M059J (cell line): ENCODE measurements around the gene PTPRH. TPM values are rescaled to one million over a fixed set of nuclear protein-coding genes. Genes with fewer than 3 reads are reported as not detected.
"Not testable (repeated sequence)": the region's sequence is repeated elsewhere in the genome, so short reads cannot be mapped to it uniquely, and the experiment has no call there.

Source experiments
- DNase-seq: peaks from one replicate; pipeline ENCODE4 v3.0.0-alpha.2; 2012; ENCODE audit warnings: low read depth
- total RNA-seq: library from RNA; depleted of rRNA; stranded (reverse); fragments of >200 nt; shearing (Covaris generic); gene quantifications from 2 replicates; pipeline ENCODE4 v1.2.3, GENCODE V29; 2014

The PTPRH gene
- total RNA-seq, 1 experiment from 2014 or later: 1.5 TPM

DNA sequence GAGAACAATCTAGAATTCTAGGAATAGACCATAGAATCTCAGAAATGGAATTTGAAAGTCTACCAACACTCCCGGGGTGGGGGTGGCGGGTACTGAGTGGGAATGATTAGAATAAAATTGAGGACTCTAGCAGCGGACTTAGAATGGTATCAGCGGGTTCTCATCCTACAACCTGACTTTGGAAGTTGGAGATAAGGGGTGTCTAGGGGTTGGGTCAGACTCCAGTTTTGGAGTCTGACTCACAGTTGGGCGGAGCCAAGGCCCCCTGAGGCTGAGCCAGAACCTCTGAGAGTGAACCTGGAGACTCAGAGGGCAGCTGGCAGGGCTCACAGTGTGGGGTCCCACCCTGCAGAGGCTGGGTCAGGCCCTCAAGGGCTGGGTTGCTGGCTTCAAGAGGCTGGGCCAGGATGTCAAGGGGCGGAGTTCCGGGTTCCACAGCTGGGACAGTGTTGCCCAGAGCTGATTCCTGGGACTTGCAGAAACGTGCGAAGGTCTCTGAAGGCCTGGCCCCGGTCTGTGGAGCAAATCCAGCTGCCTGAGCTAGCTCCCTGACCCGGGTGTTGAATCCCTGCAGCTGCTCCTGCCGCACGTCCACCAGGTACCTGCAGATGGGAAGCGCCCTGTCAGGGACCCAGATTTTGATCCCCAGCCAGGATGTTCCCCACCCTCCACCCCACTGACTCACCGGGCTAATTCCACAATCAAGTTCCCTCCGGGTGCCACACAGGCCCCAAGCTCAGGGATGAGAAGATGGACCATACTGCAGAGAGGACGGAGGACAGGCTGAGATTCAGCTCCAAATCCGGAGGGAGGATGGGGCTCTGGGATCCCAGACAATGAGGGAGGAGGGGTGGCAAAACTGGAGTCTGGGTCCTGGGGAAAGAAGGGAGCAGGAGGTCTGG lies 50.2 kb downstream of the PTPRH start:
- peak; percentile 63 for DNase-seq

DNA sequence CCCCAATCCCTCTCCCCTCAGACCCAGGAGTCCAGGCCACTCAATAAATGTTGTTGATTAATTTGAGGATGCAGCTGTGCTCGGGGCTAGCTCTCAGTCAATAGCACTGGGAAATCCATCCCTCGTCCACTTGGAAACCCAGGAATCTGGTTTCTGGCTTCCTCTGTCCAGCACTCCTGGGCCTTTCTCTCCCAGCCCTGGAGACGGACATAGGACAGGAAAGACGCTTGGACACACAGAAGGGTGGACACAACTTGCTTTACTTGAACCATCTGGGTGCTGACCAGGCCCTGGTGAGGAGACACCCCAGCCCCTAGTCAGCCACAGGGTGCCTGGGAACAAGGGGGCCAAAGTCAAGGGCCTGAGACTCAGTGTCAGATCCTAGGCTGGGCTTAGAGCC lies 50.9 kb downstream of the PTPRH start:
- DNase-seq: no peak

DNA sequence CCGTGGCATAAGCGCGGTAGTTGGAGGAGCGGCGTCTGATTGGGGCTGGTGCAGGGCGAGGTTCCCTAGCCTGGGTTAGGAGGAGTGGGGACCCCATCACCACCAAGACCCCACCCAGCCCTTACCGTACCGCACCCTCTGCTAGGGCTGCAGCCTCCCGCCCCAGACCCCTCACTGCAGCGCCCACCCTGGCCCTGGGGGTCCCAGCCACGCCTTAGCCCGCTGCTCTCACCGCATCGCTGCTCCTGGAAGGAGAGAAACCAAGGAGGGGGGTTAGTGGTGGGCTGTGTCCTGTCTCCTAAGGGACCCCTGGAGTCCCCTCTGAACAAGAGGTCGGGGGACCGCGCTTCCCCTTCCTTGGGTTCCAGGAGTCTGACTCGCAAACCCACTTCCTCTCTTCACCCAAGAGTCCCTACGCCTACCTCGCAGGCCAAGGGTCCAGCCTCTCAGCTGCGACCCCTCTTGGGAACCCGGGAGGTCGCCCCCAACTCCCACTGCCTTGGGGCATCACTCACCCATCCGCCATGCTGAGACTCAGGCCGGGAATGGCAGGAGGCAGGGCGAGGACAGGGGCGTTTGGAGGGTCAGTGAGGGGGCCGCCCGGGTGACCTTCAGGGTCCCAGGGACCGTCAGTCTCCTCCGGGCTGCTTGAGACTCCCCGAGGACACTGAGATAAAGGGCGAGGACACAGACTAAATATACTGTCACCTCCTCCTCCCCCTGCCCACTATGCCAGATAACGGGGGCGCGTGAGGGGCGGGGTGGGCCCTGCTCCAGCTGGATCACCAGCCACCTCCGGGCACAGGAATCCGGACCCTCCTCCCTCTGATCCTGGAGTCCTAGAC lies 52.0 kb downstream of the PTPRH start, which contains the start of gene TNNI3:
TNNI3 (minus strand) TSS at position 669 of the 845 bp plus-strand sequence; CDS start at position 526, 143 bp downstream.
- no peak for DNase-seq

DNA sequence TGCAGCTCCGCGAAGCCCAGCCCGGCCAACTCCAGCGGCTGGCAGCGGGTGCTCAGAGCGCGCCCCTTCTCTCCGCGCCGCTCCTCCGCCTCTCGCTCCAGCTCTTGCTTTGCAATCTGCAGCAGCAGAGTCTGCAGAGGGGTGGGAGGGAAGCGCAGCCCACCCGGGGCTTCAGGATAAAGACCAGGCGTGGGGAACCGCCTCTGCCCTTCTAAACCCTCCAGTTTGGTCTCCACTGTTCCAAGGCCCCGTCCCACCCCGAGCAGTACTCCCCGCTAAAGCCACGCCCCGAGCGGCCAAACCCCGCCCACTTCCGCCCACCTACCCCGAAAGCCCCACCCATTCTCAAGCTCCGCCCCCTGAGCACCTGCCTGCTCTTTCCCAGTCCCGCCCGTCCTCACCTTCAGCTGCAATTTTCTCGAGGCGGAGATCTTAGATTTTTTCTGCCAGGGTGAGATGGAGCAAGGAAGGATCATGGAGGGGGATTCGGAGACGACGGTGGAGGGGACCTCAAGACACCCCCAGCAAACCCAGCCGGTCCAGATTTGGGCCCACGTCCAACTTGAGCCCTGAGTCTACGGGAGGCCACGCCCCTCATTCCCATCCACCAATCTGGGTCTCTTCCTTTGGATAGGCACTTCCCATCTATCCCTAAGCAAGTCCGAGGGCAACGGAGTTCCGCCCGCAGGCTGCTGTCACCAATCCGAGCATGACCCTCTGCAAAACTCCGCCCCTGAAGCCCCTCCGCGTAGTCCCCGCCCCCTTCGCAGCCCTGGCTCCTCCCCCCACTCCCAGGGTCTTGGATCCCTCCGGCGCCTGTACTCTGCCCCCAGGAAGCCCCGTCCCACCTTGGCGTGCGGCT lies 52.9 kb downstream of the PTPRH start:
- peak; percentile 46 for DNase-seq

DNA sequence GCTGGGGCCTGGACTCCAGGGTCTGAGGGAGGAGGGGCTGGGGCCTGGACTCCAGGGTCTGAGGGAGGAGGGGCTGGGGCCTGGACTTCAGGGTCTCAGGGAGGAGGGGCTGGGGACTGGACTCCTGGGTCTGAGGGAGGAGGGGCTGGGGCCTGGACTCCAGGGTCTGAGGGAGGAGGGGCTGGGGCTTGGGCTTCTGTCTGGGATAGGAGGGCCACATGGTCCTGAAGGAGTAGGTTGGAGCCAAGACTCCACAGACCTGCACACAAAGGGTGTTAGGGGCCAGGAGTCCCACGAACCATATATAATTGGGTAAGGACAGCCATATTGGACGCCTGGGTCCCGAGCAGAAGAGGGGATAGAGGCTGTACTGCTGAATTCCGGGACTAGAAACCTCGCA lies 53.5 kb downstream of the PTPRH start:
- not testable (repeated sequence) for DNase-seq

DNA sequence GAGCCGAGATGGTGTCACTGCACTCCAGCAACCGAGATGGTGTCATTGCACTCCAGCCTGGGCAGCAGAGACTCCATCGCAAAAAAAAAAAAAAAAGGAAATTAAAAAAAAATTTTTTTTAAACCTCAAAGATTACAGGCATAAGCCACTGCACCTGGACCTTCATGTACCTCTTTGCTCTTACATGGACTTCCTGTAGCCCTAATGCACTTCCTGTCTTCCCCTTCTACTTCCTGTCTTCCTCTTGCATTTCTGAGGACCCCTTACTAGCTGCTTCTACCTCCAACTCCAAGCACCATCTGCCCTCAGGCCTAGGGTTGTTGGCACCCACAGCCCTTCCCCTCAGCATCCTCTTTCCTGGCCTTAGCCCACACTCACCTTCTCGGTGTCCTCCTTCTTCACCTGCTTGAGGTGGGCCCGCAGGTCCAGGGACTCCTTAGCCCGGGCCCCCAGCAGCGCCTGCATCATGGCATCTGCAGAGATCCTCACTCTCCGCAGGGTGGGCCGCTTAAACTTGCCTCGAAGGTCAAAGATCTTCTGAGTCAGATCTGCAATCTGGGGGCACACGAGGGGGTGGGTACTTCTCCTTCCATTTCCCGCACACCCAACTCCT lies 55.5 kb downstream of the PTPRH start:
- DNase-seq: no peak

DNA sequence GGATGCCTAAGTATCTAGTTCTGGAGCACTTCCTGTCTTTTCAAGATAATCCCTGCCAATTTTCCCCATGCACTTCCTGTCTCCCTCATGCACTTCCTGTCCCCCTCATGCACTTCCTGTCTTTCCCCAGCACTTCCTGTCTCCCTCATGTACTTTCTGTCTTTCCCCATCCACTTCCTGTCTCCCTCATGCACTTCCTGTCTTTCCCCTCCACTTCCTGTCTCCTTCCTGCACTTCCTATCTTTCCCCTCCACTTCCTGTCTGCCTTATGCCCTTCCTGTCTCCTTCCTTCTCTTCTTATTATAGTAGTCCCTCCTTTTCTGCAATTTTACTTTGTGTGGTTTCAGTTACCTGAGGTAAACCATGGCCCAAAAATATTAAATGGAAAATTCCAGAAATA lies 57.3 kb downstream of the PTPRH start:
- no peak for DNase-seq

DNA sequence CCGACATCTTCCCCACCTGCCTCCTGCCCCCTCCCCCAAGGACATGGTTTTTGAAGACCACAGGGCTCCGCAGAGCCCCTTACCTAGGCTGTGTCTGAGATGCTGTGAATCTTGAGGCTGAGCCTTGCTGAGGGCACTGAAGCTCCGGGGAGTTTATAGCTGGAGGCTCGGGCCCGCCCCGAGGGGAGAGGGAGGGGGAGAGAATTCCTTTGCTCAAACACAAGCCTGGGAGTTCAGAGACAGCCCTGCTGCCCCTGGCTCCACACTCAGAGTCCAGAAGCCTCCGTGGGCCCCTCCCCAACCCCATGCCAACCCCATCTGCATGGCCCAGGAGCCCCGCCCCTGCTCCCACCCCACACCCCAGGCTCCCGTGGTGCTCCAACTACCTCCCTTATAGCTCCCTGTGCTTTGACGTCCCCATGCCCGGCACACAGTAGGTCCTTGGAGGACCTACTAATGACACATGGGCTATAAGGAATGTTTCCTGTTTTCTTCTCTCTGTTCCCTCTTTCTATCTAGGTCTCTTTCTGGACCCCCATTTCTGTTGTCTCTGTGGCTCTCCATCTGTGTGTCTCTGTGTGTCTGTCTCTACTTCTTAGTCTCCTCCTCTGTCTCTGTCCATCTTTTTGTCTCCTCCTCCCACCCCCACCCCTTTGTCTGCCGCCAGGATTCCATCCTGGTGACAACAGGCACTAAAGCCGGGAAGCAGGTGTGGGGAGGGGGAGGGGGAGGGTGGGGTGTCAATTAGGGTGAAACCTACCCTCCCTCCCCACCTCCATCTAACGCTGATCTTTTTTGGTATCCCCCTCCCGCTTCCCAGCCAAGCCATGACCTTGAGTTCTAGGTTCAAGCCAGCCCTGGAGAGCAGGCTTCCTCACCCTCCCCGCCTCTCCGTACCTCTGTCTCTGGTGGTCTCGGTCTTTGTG lies 60.0 kb downstream of the PTPRH start, which contains the start of gene TNNT1:
TNNT1 (minus strand) TSS at position 129 of the 926 bp plus-strand sequence. CDS start 2,049 bp downstream, outside the sequence.
- DNase-seq: no peak

DNA sequence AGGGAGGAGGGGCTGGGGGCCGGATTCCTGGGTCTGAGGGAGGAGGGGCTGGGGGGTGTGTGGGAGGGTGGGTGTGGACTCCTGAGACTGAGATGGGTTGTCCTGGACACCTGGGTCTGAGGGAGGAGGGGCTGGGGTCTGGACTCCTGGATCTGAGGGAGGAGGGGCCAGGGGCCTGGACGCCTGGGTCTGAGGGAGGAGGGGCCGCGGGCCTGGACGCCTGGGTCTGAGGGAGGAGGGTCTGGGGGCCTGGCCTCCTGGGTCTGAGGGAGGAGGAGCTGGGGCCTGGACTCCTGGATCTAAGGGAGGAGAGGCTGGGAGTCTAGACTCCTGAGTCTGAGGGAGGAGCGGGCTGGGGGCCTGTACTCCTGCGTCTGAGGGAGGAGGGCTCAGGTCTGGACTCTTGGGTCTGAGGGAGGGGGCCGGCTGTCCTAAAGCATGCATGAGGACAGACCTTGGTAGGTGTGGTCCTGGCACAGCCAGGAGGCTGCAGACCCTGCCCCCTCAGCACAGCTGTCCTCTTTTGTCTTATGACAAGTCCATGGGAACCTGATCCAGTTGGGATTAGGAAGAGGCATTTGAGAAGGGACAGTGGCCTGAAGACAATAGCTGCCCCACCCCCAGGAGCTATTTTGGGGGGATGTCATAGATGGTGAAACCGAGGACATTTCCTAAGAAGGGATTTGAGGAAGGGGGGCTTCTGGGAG lies 61.6 kb downstream of the PTPRH start:
- DNase-seq: no peak

DNA sequence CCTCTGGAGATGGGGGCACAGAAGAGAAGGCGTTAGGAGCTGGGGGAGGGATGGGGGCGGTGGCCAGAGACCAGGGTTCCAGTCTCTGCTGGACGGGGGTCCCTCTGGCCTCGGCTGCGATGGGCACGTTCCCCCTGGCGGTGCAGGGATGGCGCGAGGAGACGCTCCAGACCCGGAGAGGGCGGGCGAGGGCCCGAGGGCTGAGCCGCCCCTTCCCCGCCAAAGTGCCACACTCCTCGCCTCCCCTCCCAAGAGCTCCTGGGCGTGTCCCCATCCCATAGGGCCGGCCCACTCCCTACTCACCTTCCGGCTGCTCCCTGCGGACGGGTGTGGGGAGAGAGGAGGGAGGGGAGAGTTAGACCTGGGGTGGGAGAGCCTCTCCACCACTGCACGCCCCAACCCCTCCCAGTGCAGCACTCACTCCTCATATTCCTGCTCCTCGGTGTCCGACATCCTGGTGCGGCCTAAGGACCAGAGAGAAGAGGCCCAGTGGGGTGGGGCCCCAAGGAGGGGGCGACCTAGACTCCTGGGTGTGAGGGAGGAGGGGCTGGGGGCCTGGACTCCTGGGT lies 62.5 kb downstream of the PTPRH start:
- DNase-seq: peak; percentile 54

DNA sequence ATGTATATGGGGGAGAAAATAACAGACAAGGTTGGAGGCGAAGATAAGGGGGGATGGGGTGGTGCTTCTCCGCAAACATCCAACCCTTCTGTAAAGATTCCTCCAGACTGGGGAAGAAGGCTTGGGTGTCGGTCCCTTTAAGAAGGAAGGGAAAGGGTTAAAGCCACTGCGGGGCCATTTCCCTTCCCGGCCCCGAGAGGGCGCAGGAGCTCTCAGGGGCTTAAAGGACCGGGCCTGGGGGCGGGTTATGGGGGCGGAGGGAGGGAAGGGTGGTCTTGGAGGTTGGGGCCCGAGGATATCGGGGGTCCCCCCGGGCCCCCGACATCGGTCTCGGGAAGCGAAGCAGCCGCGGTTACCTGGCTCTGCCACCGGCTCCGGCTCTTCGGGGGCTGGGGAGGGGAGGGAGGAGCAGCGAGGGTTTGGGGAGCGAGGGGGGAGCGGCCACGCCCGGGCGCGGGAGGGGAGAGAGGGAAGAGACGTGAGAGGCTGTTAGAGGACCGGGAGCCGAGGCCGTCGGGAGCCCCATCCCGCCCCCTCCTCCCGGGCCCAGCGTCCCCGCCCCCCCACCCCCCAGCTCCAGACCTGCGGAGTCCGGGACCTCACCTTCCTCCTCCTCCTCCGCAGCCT lies 63.1 kb downstream of the PTPRH start:
- peak; percentile 45 for DNase-seq

DNA sequence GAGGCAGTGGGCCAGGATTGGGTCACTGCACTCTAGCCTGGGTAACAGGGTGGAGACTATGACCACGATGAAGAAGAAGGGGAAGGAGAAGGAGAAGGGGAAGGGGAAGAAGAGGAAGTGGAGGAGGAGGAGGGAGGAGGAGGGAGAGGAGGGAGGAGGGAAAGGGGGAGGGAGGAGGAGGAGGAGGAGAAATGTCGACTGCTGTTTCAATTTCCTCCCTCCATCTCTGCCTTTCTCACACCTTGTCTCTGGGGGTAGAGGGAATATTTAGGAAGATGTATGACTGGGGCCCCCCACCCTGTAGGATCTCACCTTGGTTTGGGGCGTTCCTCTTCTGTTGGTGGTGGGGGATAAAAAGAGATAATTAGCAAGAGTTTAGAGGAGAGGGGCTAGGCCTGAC lies 64.1 kb downstream of the PTPRH start:
- no peak for DNase-seq

DNA sequence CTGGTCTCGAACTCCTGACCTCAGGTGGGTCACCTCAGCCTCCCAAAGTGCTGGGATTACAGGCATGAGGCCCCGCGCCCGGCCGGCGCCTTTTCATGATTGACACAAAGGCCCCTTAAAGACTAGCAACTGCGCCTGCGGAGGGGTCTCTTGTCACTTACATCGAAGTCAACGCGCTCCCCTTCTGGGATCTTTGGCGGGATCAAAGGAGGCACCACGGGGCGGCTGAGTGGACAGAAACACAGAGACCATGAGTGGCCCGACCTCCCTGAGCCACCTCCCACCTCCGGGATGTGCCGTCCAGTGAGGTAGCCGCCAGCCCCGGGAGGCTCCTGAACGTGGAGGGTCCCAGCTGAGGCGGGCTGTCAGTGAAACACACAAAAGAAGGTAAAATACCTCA lies 67.6 kb downstream of the PTPRH start:
- no peak for DNase-seq

DNA sequence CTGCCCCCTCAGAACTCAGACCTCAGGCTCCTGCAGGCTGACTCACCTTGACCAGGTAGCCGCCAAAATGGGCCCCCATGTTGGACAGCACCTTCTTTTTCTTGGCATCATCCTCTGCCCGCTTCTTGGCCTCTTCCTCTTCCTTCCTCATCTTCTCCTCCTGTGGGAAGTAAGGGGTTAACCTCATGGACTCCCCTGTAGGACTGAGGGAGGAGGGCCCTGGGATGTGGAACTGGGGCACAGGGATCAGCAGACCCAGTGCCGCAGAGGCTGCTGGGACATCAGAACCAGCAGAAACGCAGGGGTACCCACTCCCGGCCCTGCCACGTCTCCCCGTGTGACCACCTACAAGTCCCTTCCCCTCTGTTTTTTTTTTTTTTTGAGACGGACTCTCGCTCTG lies 71.4 kb downstream of the PTPRH start:
- no peak for DNase-seq

DNA sequence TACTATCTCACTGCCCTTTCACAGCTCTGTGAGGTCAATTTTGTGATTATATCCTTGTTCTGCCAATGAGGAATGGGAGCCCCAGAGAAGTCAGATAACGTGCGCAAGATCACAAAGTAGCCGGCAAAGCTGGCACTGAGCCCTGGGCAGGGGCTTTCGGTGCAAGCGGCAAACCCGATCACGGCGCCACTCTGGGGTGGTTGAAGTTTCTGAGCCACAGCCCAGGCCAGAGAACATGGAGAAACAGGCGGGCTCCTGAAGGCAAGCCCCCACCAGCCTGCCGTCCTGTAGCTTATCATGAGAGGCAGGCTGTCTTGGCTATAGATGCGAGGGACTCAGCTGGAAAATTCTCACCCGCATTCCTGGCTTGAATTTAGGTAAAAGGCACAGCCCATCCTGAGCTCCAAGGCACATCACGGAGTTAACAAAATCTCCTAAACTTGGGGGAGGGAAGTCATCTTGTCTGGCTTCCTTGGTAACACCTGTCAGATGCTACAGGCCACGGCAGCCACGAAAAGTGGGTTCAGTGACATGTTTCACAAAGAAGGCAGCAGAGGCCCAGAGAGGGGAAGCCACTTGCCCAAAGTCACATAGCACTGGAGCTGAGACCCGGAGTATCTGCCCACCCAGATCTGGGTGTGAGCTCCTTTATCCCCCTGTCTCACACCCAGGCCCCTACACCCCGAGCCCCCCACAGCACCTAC lies 72.8 kb downstream of the PTPRH start:
- no peak for DNase-seq

DNA sequence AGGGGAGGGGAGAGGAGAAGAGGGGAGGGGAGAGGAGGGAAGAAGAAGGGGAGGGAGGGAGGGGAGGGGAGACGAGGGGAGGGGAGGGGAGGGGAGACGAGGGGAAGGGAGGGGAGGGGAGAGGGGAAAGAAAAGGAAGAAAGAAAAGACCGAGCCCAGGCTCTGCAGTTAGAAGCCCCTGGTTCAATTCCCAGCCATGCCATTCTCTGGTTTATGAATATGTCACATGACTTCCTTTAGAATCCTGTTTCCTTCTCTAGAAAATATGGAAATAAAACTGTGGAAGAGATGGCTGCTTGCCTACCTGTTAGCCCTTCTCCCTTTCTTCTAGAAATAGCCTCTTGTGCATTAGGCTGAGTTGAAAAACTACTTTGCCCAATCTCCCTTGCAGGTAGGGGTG lies 74.6 kb downstream of the PTPRH start:
- no peak for DNase-seq

DNA sequence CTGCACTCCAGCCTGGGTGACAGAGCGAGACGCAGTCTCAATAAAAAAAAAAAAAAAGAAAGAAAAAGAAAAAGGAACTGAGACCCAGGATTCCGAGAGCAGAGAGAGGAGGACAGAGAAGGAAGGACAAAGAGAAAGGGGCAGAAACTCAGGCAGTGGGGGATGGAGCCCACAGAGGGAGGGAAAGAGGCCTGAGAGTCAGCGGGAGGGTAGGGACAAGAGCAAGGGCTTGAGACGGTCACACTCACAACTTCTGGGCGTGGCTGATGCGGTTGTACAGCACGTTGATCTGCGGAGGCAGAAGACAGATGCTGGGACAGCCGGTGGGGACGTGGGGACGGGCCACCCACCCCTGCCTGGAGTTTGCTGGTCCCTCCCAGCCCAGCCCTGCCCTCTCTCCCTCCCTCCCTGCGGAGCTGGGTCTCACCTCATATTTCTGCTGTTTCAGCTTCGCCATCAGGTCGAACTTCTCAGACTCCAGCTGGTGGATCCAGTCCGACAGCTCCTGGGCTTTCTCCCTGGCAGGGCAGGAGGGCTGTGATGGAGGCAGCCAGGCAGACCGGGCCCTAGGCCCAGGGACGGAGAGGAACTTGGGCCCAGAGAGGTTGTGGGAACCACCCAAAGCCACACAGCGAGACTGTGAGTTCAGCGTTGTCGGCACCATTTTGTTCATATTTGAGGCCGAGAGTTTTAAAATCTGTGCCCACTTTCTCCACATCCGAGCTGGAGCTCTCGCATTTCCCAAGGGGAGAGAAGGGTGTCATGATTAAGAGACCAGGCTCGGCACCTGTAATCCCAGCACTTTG lies 75.5 kb downstream of the PTPRH start:
- no peak for DNase-seq
